HepG2 (cell line): ENCODE measurements around the gene ASIC3. TPM values are rescaled to one million over a fixed set of nuclear protein-coding genes. Genes with fewer than 3 reads are reported as not detected.

Experiments used
- ATF7-NPFF ChIP-seq: sonication (generic); formaldehyde crosslinking; IDR thresholded peaks from 2 replicates; pipeline ENCODE4 v1.8.1; 2023; ENCODE audit warnings: mild to moderate bottlenecking, low read depth, missing genetic modification reagents, moderate library complexity
- CENPX ChIP-seq: sonication (generic); formaldehyde crosslinking; IDR thresholded peaks from 2 replicates; pipeline ENCODE4 v1.9.0; 2021; ENCODE audit warnings: mild to moderate bottlenecking, missing genetic modification reagents, moderate library complexity
- CHD2 ChIP-seq: IDR thresholded peaks from 2 replicates; pipeline ENCODE4 v1.6.1; 2011; ENCODE audit warnings: low read depth, low read length, improper control_type of control experiment
- FOXP1 ChIP-seq, 2 experiments: fragments of 450-650 bp in 1 of 2; IDR thresholded peaks; 2 replicates each; pipeline ENCODE4 v1.6.1; 2017 to 2018; ENCODE audit warnings: antibody characterized with exemption in 1 of 2
- GABPA ChIP-seq, 2 experiments: IDR thresholded peaks; 2 replicates each; pipeline ENCODE4 v1.6.1; 2011 to 2016; ENCODE audit warnings: low read depth in 2 of 2, low read length in 1 of 2, missing biosample characterization in 1 of 2, missing genetic modification characterization in 1 of 2
- HNRNPLL ChIP-seq: fragments of 200-400 bp; formaldehyde crosslinking; IDR thresholded peaks from 2 replicates; pipeline ENCODE4 v1.6.1; 2017; ENCODE audit warnings: mild to moderate bottlenecking, low read depth, low read length; ENCODE audit not compliant: poor library complexity, severe bottlenecking
- HOMEZ ChIP-seq: IDR thresholded peaks from 2 replicates; pipeline ENCODE4 v1.6.1; 2016; ENCODE audit warnings: low read depth
- KDM2A ChIP-seq: sonication (generic); formaldehyde crosslinking; IDR thresholded peaks from 2 replicates; pipeline ENCODE4 v1.4.0; 2020; ENCODE audit warnings: low read depth, missing genetic modification reagents, borderline replicate concordance
- KDM5B ChIP-seq: sonication (generic); formaldehyde crosslinking; IDR thresholded peaks from 2 replicates; pipeline ENCODE4 v1.4.0; 2020; ENCODE audit warnings: missing genetic modification reagents, mild to moderate bottlenecking, borderline replicate concordance
- MAX ChIP-seq: IDR thresholded peaks from 2 replicates; pipeline ENCODE4 v1.6.1; 2012; ENCODE audit warnings: inconsistent platforms
- MEIS2 ChIP-seq: sonication (generic); formaldehyde crosslinking; IDR thresholded peaks from 2 replicates; pipeline ENCODE4 v1.9.0; 2021; ENCODE audit warnings: mild to moderate bottlenecking, missing genetic modification reagents
- PAX8 ChIP-seq: sonication (generic); formaldehyde crosslinking; IDR thresholded peaks from 2 replicates; pipeline ENCODE4 v1.8.0; 2022; ENCODE audit warnings: mild to moderate bottlenecking, missing genetic modification reagents, borderline replicate concordance
- RFXANK ChIP-seq: IDR thresholded peaks from 2 replicates; pipeline ENCODE4 v1.6.1; 2016
- TSC22D2 ChIP-seq: sonication (generic); formaldehyde crosslinking; IDR thresholded peaks from 2 replicates; pipeline ENCODE4 v1.5.1; 2020; ENCODE audit warnings: missing genetic modification reagents, mild to moderate bottlenecking, borderline replicate concordance
- ZFX ChIP-seq: sonication (generic); formaldehyde crosslinking; IDR thresholded peaks from 2 replicates; pipeline ENCODE4 v1.4.0; 2020; ENCODE audit warnings: mild to moderate bottlenecking, low read depth, missing genetic modification reagents, moderate library complexity
- ZMYM3 ChIP-seq: sonication (generic); formaldehyde crosslinking; IDR thresholded peaks from 2 replicates; pipeline ENCODE4 v1.5.1; 2020; ENCODE audit warnings: mild to moderate bottlenecking, missing genetic modification reagents
- ZNF563 ChIP-seq: sonication (generic); formaldehyde crosslinking; IDR thresholded peaks from 2 replicates; pipeline ENCODE4 v1.8.0; 2022; ENCODE audit warnings: mild to moderate bottlenecking, moderate library complexity, missing genetic modification reagents
- ZNF574 ChIP-seq: sonication (generic); formaldehyde crosslinking; IDR thresholded peaks from 2 replicates; pipeline ENCODE4 v1.4.0; 2020; ENCODE audit warnings: missing genetic modification reagents
- ZNF839 ChIP-seq: sonication (generic); formaldehyde crosslinking; IDR thresholded peaks from 2 replicates; pipeline ENCODE4 v1.4.0; 2020; ENCODE audit warnings: missing genetic modification reagents, mild to moderate bottlenecking, borderline replicate concordance
- ZNF841 ChIP-seq: sonication (generic); formaldehyde crosslinking; IDR thresholded peaks from 2 replicates; pipeline ENCODE4 v1.8.1; 2023; ENCODE audit warnings: missing genetic modification reagents, borderline replicate concordance
- ZSCAN5A ChIP-seq: sonication (generic); formaldehyde crosslinking; IDR thresholded peaks from 2 replicates; pipeline ENCODE4 v1.8.0; 2022; ENCODE audit warnings: mild to moderate bottlenecking, missing genetic modification reagents, borderline replicate concordance
- polyA plus RNA-seq, 8 experiments: library from polyadenylated mRNA; depleted of rRNA in 3 of 8; stranded (reverse) in 7 of 8; unstranded in 1 of 8; fragments of >200 nt; fragmentation: Illumina TruSeq in 4 of 8; extraction: Trizol in 4 of 8; gene quantifications; 2 replicates each; pipeline versions ENCODE4 v1.2.1 to v1.2.3, GENCODE V29; 2011 to 2016; ENCODE audit warnings: low read depth in 4 of 8, missing spikeins in 1 of 8, mixed read lengths in 1 of 8; ENCODE audit not compliant: insufficient read depth in 1 of 8
- total RNA-seq, 5 experiments: library from RNA; depleted of rRNA; stranded (reverse); fragments of >200 nt; fragmentation: Illumina TruSeq; extraction: Trizol; gene quantifications; 2 replicates each; pipeline ENCODE4 v1.2.3, GENCODE V29; 2016; ENCODE audit warnings: low read depth in 1 of 5

ASIC3 gene
- total and polyA plus RNA-seq, 2 of the 13 experiments (the other 11 are each of a cell fraction or from before 2014, with no cell fraction given) = 0.51 TPM; not detected in 1

GRCh38 chr7:151028131-151028947, 20.0 kb upstream of the ASIC3 start, which contains the start of gene ABCB8 (continued):
- no peak for TF ChIP-seq HOMEZ (CRISPR knock-in tag)
- peak; percentile 61 for TF ChIP-seq MAX
- no peak for TF ChIP-seq ZSCAN5A
- 0 out of 2 replicates have a peak, but pooled peaks have one; percentile 52 for TF ChIP-seq ZNF841 (CRISPR knock-in tag)
- peak; percentile 29 for TF ChIP-seq HNRNPLL
- peak; percentile 28 for TF ChIP-seq GABPA (IDR thresholded peaks at IDR 0.05; ENCODE audit: low read depth, low read length)
- TF ChIP-seq GABPA (CRISPR knock-in tag; IDR thresholded peaks at IDR 0.05; ENCODE audit: low read depth) = peak; percentile 82
- TF ChIP-seq KDM5B (CRISPR knock-in tag) = peak; percentile 69
- no peak for TF ChIP-seq RFXANK (CRISPR knock-in tag)
- no peak for TF ChIP-seq CENPX
- peak; percentile 47; the same call in 1 of the 2 replicates for TF ChIP-seq ATF7-NPFF (CRISPR knock-in tag)
- no peak for TF ChIP-seq ZNF563 (CRISPR knock-in tag)
- TF ChIP-seq ZFX = peak; percentile 97
- TF ChIP-seq ZNF574 (CRISPR knock-in tag) = peak; percentile 83
- TF ChIP-seq ZMYM3 (CRISPR knock-in tag) = no peak
- peak; percentile 62; the same call in 1 of the 2 replicates for TF ChIP-seq KDM2A (CRISPR knock-in tag)
- TF ChIP-seq ZNF839 (CRISPR knock-in tag) = 0 out of 2 replicates have a peak, but pooled peaks have one; percentile 28
- no peak for TF ChIP-seq FOXP1 (IDR thresholded peaks at IDR 0.05)
- peak; percentile 21; the same call in 1 of the 2 replicates for TF ChIP-seq FOXP1 (CRISPR knock-in tag; IDR thresholded peaks at IDR 0.05)
- 0 out of 2 replicates have a peak, but pooled peaks have one; percentile 19 for TF ChIP-seq MEIS2 (CRISPR knock-in tag)
- TF ChIP-seq CHD2 = peak; percentile 60; the same call in 1 of the 2 replicates
- TF ChIP-seq TSC22D2 = no peak
- TF ChIP-seq PAX8 (CRISPR knock-in tag) = no peak
